ENCODE measurements around the gene PLK1. TPM values are rescaled to one million over a fixed set of nuclear protein-coding genes. Genes with fewer than 3 reads are reported as not detected.
"Not testable (repeated sequence)": the region's sequence is repeated elsewhere in the genome, so short reads cannot be mapped to it uniquely, and the experiment has no call there.

The PLK1 gene
- total RNA-seq, 2 experiments from 2014 or later, result 69.5 to 156 TPM

- DNase-seq (ENCODE audit: low spot score), result no peak
- BruUV-seq (replicated peaks), result no TSS peak
- H3K79me2 ChIP-seq (ENCODE audit: insufficient read depth, low read depth, low read length), result no peaks in the 10 kb centered on the region
- CTCF ChIA-PET (ENCODE audit: unreplicated experiment), result interaction anchor here (0.5 kb wide), 1 partner anchor 311 kb away, joined by 12 read pairs; no protein-coding TSS in a partner anchor
- no peaks in the 10 kb centered on the region for H4K20me1 ChIP-seq (ENCODE audit: insufficient read depth, low read length)
- H3K27ac ChIP-seq (ENCODE audit: low read depth, low read length, poor library complexity, severe bottlenecking), result no peak overlapping the region
- no peaks in the 10 kb centered on the region for H3K36me3 ChIP-seq (ENCODE audit: insufficient read depth, low read length)
- H3K9me2 ChIP-seq (ENCODE audit: insufficient read depth, low read length), result no peaks in the 10 kb centered on the region
- H2AFZ ChIP-seq (ENCODE audit: low read length), result no peak overlapping the region
- no peaks in the 10 kb centered on the region for H3K4me1 ChIP-seq (ENCODE audit: insufficient read depth, low read length, poor library complexity, severe bottlenecking)
- no peaks in the 10 kb centered on the region for H3K9me3 ChIP-seq (ENCODE audit: low read length)
- TF ChIP-seq EZH2phosphoT487 (IDR thresholded peaks at IDR 0.05; ENCODE audit: borderline replicate concordance, low read depth, low read length) (no peak), CTCF (conservative IDR thresholded peaks at IDR 0.05; ENCODE audit: low read length) (no peak)
- POLR2A ChIA-PET, result interaction anchor here (0.7 kb wide), 1 partner anchor 529 kb away, joined by 3 read pairs; no protein-coding TSS in a partner anchor
- H3K4me3 ChIP-seq (ENCODE audit: low read depth, low read length, poor library complexity, severe bottlenecking), result no peak overlapping the region
- intact Hi-C loops (cut with micrococcal nuclease; ENCODE audit: unreplicated experiment), result no loop called here
- H3K4me2 ChIP-seq (ENCODE audit: low read length), result no peak overlapping the region
These were observed 55.6 kb downstream of the PLK1 start for GRCh38 chr16:23734176-23734893.

- H3K79me2 ChIP-seq (ENCODE audit: insufficient read depth, low read depth, low read length); H3K4me3 ChIP-seq (ENCODE audit: low read depth, low read length, poor library complexity, severe bottlenecking); H3K9me3 ChIP-seq (ENCODE audit: low read length); H3K4me1 ChIP-seq (ENCODE audit: insufficient read depth, low read length, poor library complexity, severe bottlenecking); H3K27ac ChIP-seq (ENCODE audit: low read depth, low read length, poor library complexity, severe bottlenecking); H3K9me2 ChIP-seq (ENCODE audit: insufficient read depth, low read length); POLR2A ChIA-PET; H3K4me2 ChIP-seq (ENCODE audit: low read length); H3K36me3 ChIP-seq (ENCODE audit: insufficient read depth, low read length); H4K20me1 ChIP-seq (ENCODE audit: insufficient read depth, low read length); BruUV-seq (replicated peaks); CTCF ChIA-PET (ENCODE audit: unreplicated experiment); H2AFZ ChIP-seq (ENCODE audit: low read length); DNase-seq (ENCODE audit: low spot score): not testable (repeated sequence)
- intact Hi-C loops (cut with micrococcal nuclease; ENCODE audit: unreplicated experiment), result loop anchor here (5.0 kb wide), 1 partner anchor 300 kb away; no protein-coding TSS in a partner anchor
These were observed 58.8 kb downstream of the PLK1 start for GRCh38 chr16:23737423-23738028.

- Histone ChIP-seq H3K9me2 (ENCODE audit: insufficient read depth, low read length) (no peaks in the 10 kb centered on the region), H3K9me3 (ENCODE audit: low read length) (no peaks in the 10 kb centered on the region), H2AFZ (ENCODE audit: low read length) (no peak overlapping the region), H3K4me2 (ENCODE audit: low read length) (no peak overlapping the region), H3K79me2 (ENCODE audit: insufficient read depth, low read depth, low read length) (no peaks in the 10 kb centered on the region), H3K36me3 (ENCODE audit: insufficient read depth, low read length) (no peaks in the 10 kb centered on the region), H3K27ac (ENCODE audit: low read depth, low read length, poor library complexity, severe bottlenecking) (no peak overlapping the region), H3K4me3 (ENCODE audit: low read depth, low read length, poor library complexity, severe bottlenecking) (no peak overlapping the region), H4K20me1 (ENCODE audit: insufficient read depth, low read length) (no peaks in the 10 kb centered on the region), H3K4me1 (ENCODE audit: insufficient read depth, low read length, poor library complexity, severe bottlenecking) (no peaks in the 10 kb centered on the region)
- POLR2A ChIA-PET, result no interaction called here
- no peak for DNase-seq (ENCODE audit: low spot score)
- no TSS peak for BruUV-seq (replicated peaks)
- TF ChIP-seq EZH2phosphoT487 (IDR thresholded peaks at IDR 0.05; ENCODE audit: borderline replicate concordance, low read depth, low read length) (no peak), CTCF (conservative IDR thresholded peaks at IDR 0.05; ENCODE audit: low read length) (no peak)
- intact Hi-C loops (cut with micrococcal nuclease; ENCODE audit: unreplicated experiment), result loop anchor here (5.0 kb wide), 1 partner anchor 298 kb away; no protein-coding TSS in a partner anchor
- CTCF ChIA-PET (ENCODE audit: unreplicated experiment), result no interaction called here
These were observed 60.8 kb downstream of the PLK1 start for GRCh38 chr16:23739516-23739915.

Other genes starting within 250 kb of the PLK1 start
- gene COG7, start 225.7 kb upstream of the PLK1 start, total RNA-seq (2014; rRNA removed; shearing (Covaris generic)), result 11.1 and 11.4 TPM in 2 replicates
- gene COG7, start 225.7 kb upstream of the PLK1 start, total RNA-seq (2022), result 21.0 TPM in 2 replicates
- 213 and 256 TPM in 2 replicates for gene GGA2, start 168.4 kb upstream of the PLK1 start, total RNA-seq (2014; rRNA removed; shearing (Covaris generic))
- 580 and 590 TPM in 2 replicates for gene GGA2, start 168.4 kb upstream of the PLK1 start, total RNA-seq (2022)
- gene EARS2, start 121.5 kb upstream of the PLK1 start, total RNA-seq (2014; rRNA removed; shearing (Covaris generic)), result 32.3 and 42.1 TPM in 2 replicates
- gene EARS2, start 121.5 kb upstream of the PLK1 start, total RNA-seq (2022), result 27.8 and 38.5 TPM in 2 replicates
- gene UBFD1, start 121.2 kb upstream of the PLK1 start, total RNA-seq (2014; rRNA removed; shearing (Covaris generic)), result 39.1 and 42.4 TPM in 2 replicates
- 62.8 and 67.1 TPM in 2 replicates for gene UBFD1, start 121.2 kb upstream of the PLK1 start, total RNA-seq (2022)
- 111 and 159 TPM in 2 replicates for gene NDUFAB1, start 82.6 kb upstream of the PLK1 start, total RNA-seq (2014; rRNA removed; shearing (Covaris generic))
- 107 and 149 TPM in 2 replicates for gene NDUFAB1, start 82.6 kb upstream of the PLK1 start, total RNA-seq (2022)
- gene PALB2, start 37.6 kb upstream of the PLK1 start, total RNA-seq (2014; rRNA removed; shearing (Covaris generic)), result 15.1 and 16.6 TPM in 2 replicates
- gene PALB2, start 37.6 kb upstream of the PLK1 start, total RNA-seq (2022), result 34.7 and 35.1 TPM in 2 replicates
- gene DCTN5, start 37.4 kb upstream of the PLK1 start, total RNA-seq (2014; rRNA removed; shearing (Covaris generic)), result 37.3 and 42.9 TPM in 2 replicates
- gene DCTN5, start 37.4 kb upstream of the PLK1 start, total RNA-seq (2022), result 88.2 and 89.6 TPM in 2 replicates
- gene ERN2, start 34.3 kb downstream of the PLK1 start, total RNA-seq (2014; rRNA removed; shearing (Covaris generic)), result 1.2 and 1.3 TPM in 2 replicates
- 2.5 and 2.6 TPM in 2 replicates for gene ERN2, start 34.3 kb downstream of the PLK1 start, total RNA-seq (2022)
- gene CHP2, start 76.1 kb downstream of the PLK1 start, total RNA-seq (2014; rRNA removed; shearing (Covaris generic)), result not detected in 2 replicates
- not detected in 2 replicates for gene CHP2, start 76.1 kb downstream of the PLK1 start, total RNA-seq (2022)
- gene PRKCB, start 157.1 kb downstream of the PLK1 start, total RNA-seq (2014; rRNA removed; shearing (Covaris generic)), result 21.0 and 24.2 TPM in 2 replicates
- 44.5 and 51.6 TPM in 2 replicates for gene PRKCB, start 157.1 kb downstream of the PLK1 start, total RNA-seq (2022)

All from OCI-LY7 (cell line).